ENCODE results near the gene ZSCAN22.
"Not testable (repeated sequence)": the region's sequence is repeated elsewhere in the genome, so short reads cannot be mapped to it uniquely, and the experiment has no call there.

ZSCAN22 gene

DNA sequence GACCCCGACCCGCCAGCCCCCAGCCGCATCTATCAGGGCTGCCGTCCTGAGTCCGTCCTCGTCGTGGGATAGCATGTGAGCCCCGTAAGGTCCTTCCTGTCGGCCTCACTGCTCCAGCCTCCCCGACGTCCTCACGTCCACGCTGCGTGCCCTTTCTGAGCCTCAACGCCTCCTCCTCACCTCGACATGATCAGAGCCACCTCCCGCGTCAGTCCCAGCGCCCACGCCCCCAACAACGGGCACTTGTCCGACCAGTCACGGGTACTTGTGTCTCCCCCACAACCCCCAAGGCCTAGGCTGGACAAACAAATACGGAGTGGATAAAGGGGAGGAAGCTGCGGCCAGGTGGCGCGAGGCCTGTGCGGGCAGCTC lies 35.1 kb downstream of the ZSCAN22 start:
- peak overlapping the region; percentile 83 to 95 for H3K4me3 ChIP-seq (ENCODE audit: low read length in 2 of 2)
- H3K9me3 ChIP-seq (ENCODE audit: control insufficient read depth in 2 of 2, low read length in 2 of 2) = no peaks in the 10 kb centered on the region
- H3K27me3 ChIP-seq (ENCODE audit: control insufficient read depth in 1 of 2, insufficient read depth in 2 of 2, low read length in 2 of 2) = peaks cover 0 to 10% of the 10 kb centered on the region in 2 donors
- peaks cover 8% of the 10 kb centered on the region for H3K4me1 ChIP-seq (ENCODE audit: control insufficient read depth, insufficient read depth, low read length)
- no peaks in the 10 kb centered on the region for H3K36me3 ChIP-seq (ENCODE audit: control insufficient read depth in 2 of 2, insufficient read depth in 2 of 2, low read length in 2 of 2)
- H3K27ac ChIP-seq (ENCODE audit: low read length) = peak overlapping the region; percentile 98
- H3K9ac ChIP-seq (ENCODE audit: low read length in 2 of 2) = peak overlapping the region; percentile 97 to 98

DNA sequence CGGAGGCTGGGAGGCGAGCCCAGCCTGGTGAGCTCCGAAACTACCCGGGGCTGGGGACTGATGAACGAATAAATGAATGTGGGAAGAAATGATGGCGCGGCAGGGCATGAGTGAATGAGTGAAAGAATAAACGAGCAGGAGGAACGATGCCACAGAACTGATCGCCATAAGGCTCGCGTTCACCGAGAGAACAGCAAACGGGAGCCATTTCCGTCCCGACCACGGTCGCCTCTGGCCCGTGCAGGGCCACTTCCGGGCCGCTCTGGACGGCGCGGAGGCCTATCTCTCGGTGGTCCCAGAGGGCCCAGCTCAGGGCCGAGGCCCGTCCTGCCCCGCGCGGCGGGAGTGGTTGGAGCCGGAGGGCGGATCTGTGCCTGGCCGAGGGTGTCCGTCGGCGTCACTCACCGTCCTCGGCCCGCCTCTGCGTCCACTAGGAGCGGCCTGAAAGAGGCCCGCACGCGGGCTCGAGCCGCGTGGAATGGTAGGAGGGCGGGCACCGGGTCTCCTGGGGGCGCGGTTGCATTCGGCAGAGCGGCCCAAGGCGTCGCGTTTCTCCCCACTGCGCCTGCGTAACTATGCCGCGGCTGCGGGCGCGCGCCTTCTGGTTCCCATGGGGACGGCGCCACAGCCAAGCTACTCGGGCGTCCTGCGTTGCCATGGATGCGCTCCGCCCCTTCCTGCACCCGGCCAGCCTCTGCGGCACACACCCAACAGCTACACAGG lies 35.6 kb downstream of the ZSCAN22 start, which contains the start of gene ZNF497:
ZNF497 (minus strand) TSS at position 480 of the 723 bp plus-strand sequence. CDS start 5,116 bp downstream, outside the sequence.
- Histone ChIP-seq H3K9me3 (ENCODE audit: control insufficient read depth in 2 of 2, low read length in 2 of 2) (no peaks in the 10 kb centered on the region), H3K4me3 (ENCODE audit: low read length in 2 of 2) (peak within 1 kb of the TSS; percentile 83 to 95), H3K4me1 (ENCODE audit: control insufficient read depth, insufficient read depth, low read length) (peaks cover 6% of the 10 kb centered on the region), H3K27ac (ENCODE audit: low read length) (peak within 1 kb of the TSS; percentile 98), H3K9ac (ENCODE audit: low read length in 2 of 2) (peak within 1 kb of the TSS; percentile 97 to 98), H3K27me3 (ENCODE audit: control insufficient read depth in 1 of 2, insufficient read depth in 2 of 2, low read length in 2 of 2) (peaks cover 3 to 6% of the 10 kb centered on the region in 2 donors), H3K36me3 (ENCODE audit: control insufficient read depth in 2 of 2, insufficient read depth in 2 of 2, low read length in 2 of 2) (no peaks in the 10 kb centered on the region)

DNA sequence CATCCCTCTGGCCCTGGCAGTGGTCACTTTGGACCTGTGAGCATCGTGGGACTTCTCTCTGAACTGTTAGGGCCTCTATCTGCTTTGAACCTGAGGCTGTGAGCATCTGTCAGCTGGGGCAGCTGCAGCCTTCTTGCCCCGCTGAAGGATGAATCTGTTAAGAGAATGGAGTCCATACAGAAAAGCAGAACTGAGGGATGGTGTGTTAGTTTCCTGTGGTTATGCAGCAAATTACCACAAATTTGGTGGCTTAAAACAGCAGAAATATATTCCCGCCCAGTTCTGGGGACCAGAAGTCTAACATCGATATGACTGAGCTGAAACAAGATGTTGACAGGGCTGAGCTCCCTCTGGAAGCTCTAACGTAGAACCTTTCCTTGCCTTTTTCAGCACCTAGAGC lies 37.4 kb downstream of the ZSCAN22 start:
- H3K9ac ChIP-seq (ENCODE audit: low read length in 2 of 2) = no peak overlapping the region
- no peaks in the 10 kb centered on the region for H3K36me3 ChIP-seq (ENCODE audit: control insufficient read depth in 2 of 2, insufficient read depth in 2 of 2, low read length in 2 of 2)
- H3K4me3 ChIP-seq (ENCODE audit: low read length in 2 of 2) = no peak overlapping the region
- H3K9me3 ChIP-seq (ENCODE audit: control insufficient read depth in 2 of 2, low read length in 2 of 2) = no peaks in the 10 kb centered on the region
- H3K27me3 ChIP-seq (ENCODE audit: control insufficient read depth in 1 of 2, insufficient read depth in 2 of 2, low read length in 2 of 2) = peaks cover 3 to 6% of the 10 kb centered on the region in 2 donors
- H3K27ac ChIP-seq (ENCODE audit: low read length) = no peak overlapping the region
- H3K4me1 ChIP-seq (ENCODE audit: control insufficient read depth, insufficient read depth, low read length) = peaks cover 6% of the 10 kb centered on the region

DNA sequence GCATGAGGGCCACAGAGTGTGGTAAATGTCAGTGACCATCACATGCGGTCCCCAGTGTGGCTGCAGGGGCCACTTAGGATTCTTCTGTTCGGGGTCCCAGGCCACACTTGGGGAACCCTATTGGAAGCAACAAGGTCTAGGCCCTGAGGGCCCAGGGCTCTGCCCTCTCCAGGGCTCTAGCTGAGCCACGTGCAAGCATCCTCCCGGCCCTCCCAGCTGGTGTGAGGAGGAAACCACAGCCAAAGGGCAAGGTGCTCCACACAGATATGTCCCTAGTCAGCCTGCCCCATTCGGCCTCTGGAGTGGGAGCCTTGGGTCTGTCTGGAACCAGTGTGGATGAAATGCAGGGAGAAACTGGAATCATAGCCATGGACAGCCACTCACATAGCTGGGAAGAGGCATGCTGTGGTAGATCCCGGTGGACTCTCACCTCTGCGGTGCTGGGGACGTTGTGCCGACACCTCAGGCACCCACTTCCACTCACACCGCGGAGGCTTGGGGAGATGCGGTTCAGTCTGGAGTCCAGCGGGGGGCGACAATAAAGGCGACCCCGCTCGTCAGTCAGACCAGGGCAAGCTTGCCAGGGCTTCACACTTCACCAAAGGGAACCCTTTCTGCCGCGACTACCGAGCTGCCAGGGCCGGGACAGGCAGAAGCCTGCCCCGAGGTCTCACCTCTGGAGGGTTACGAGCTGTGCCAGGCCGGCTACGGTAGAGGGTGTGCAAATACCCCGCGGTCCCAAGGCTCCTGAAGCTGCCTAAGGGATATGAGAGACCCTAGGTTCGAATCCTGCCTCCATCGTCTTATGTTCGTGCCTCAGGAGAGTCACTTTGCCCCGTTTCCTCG lies 40.0 kb downstream of the ZSCAN22 start:
- Histone ChIP-seq H3K27me3 (ENCODE audit: control insufficient read depth in 1 of 2, insufficient read depth in 2 of 2, low read length in 2 of 2) (peaks cover 3 to 6% of the 10 kb centered on the region in 2 donors), H3K9me3 (ENCODE audit: control insufficient read depth in 2 of 2, low read length in 2 of 2) (no peaks in the 10 kb centered on the region), H3K4me3 (ENCODE audit: low read length in 2 of 2) (no peak overlapping the region), H3K36me3 (ENCODE audit: control insufficient read depth in 2 of 2, insufficient read depth in 2 of 2, low read length in 2 of 2) (no peaks in the 10 kb centered on the region), H3K4me1 (ENCODE audit: control insufficient read depth, insufficient read depth, low read length) (peaks cover 3% of the 10 kb centered on the region), H3K9ac (ENCODE audit: low read length in 2 of 2) (no peak overlapping the region), H3K27ac (ENCODE audit: low read length) (no peak overlapping the region)

GRCh38 chr19:58367698-58368454 lies 41.1 kb downstream of the ZSCAN22 start:
- Histone ChIP-seq H3K27me3 (ENCODE audit: control insufficient read depth in 1 of 2, insufficient read depth in 2 of 2, low read length in 2 of 2) (peaks cover 3 to 6% of the 10 kb centered on the region in 2 donors), H3K9me3 (ENCODE audit: control insufficient read depth in 2 of 2, low read length in 2 of 2) (no peaks in the 10 kb centered on the region), H3K9ac (ENCODE audit: low read length in 2 of 2) (no peak overlapping the region), H3K4me3 (ENCODE audit: low read length in 2 of 2) (no peak overlapping the region), H3K36me3 (ENCODE audit: control insufficient read depth in 2 of 2, insufficient read depth in 2 of 2, low read length in 2 of 2) (no peaks in the 10 kb centered on the region), H3K4me1 (ENCODE audit: control insufficient read depth, insufficient read depth, low read length) (no peaks in the 10 kb centered on the region), H3K27ac (ENCODE audit: low read length) (no peak overlapping the region)

DNA sequence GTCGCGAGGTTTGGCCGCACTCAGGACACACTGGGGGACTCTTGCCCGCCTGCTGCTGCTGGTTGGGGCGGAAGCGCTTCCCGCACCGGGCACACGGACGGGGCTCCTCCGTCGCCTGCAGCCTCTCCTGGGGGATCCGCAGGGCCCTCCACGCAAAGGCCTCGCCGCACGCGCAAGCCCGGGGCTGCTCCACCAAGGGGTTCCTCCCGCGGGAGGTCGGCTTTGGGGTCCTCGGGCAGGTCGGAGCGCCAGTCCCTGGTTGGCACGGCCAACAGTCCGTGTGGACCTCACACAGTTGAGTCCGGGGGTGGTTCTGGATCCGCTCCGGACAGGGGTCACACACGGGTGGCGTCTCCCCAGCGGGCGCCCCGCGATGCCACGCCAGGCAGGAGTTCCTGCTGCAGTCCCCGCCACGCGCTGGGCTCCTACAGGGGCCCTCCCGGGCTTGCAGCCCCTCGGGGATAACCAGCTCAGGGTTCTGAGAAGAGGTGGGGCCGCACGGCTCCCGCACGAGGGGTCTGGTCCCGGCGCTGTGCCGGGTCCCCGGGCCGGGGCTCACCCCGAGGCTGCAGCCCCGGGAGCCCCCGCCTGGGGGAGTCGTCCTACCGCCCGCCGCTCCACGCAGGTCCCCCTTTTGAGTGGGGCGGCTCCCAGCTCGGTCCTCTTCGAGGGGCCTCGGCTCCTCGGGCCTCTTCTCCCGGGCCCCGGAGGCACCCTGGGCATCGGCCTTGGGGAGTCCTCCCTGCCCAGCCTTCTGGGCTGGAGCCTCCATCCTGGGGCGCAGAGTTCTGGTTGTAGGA lies 42.0 kb downstream of the ZSCAN22 start:
- no peak overlapping the region for H3K4me3 ChIP-seq (ENCODE audit: low read length in 2 of 2)
- H3K9ac ChIP-seq (ENCODE audit: low read length in 2 of 2) = no peak overlapping the region
- H3K36me3 ChIP-seq (ENCODE audit: control insufficient read depth in 2 of 2, insufficient read depth in 2 of 2, low read length in 2 of 2) = no peaks in the 10 kb centered on the region
- no peaks in the 10 kb centered on the region for H3K9me3 ChIP-seq (ENCODE audit: control insufficient read depth in 2 of 2, low read length in 2 of 2)
- no peak overlapping the region for H3K27ac ChIP-seq (ENCODE audit: low read length)
- H3K27me3 ChIP-seq (ENCODE audit: control insufficient read depth in 1 of 2, insufficient read depth in 2 of 2, low read length in 2 of 2) = peaks cover 3 to 6% of the 10 kb centered on the region in 2 donors
- H3K4me1 ChIP-seq (ENCODE audit: control insufficient read depth, insufficient read depth, low read length) = no peaks in the 10 kb centered on the region

DNA sequence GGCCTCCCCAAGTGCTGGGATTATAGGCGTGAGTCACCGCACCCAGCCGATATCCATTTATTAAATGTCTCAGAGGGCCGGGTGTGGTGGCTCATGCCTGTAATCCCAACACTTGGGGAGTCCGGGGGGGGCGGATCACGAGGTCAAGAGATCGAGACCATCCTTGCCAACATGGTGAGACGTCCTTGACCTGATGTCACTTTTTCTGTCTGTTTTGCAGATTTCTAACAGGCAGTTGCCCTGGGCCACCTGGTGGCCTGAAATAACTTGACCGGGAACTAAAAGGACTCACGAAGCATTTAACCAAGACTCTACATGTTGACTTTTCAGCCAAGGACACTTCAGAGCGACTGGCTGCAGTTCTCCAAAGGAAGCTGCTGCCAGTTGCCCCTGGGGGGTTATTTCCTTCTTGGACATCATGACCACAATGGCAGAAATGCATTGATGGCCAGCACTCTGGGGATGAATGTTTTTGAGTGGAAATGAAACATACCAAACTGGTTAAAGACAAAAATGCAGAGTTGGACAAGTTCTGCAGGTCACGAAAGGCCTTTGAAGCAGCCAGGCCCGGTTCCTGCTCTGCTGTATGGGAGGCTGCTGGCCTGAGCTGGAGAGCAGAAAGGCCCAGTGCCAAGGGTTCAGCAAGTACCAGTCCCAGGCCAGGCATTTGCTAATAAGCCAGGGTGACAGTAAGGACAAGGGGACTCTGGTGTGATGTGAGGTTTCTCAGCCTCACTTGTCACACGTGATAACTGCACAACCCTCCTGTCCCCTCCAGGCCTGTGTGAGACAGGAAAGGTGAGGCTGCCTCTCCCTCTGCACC lies 45.7 kb downstream of the ZSCAN22 start:
- no peak overlapping the region for H3K27ac ChIP-seq (ENCODE audit: low read length)
- H3K36me3 ChIP-seq (ENCODE audit: control insufficient read depth in 2 of 2, insufficient read depth in 2 of 2, low read length in 2 of 2) = no peaks in the 10 kb centered on the region
- peaks cover 0 to 3% of the 10 kb centered on the region in 2 donors for H3K27me3 ChIP-seq (ENCODE audit: control insufficient read depth in 1 of 2, insufficient read depth in 2 of 2, low read length in 2 of 2)
- H3K9ac ChIP-seq (ENCODE audit: low read length in 2 of 2) = no peak overlapping the region
- no peak overlapping the region for H3K4me3 ChIP-seq (ENCODE audit: low read length in 2 of 2)
- no peaks in the 10 kb centered on the region for H3K4me1 ChIP-seq (ENCODE audit: control insufficient read depth, insufficient read depth, low read length)
- no peaks in the 10 kb centered on the region for H3K9me3 ChIP-seq (ENCODE audit: control insufficient read depth in 2 of 2, low read length in 2 of 2)

DNA sequence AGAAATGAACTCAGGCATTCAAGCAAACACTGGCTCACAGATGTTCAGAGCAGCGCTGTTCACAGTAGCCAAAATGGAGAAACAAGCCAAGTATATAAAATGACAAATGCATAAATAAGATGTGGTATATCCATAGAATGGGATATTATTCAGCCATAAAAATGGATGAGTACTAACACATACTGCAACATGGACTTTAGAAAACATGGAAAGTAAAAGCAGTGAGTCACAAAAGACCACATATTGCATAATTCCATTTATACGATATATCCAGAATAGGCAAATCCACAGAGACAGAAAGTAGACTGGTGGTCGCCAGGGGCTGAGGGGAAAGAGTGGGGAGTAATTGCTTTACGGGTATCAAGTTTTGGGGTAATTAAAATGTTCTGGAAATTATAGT lies 47.4 kb downstream of the ZSCAN22 start:
- Histone ChIP-seq H3K27ac (ENCODE audit: low read length) (no peak overlapping the region), H3K36me3 (ENCODE audit: control insufficient read depth in 2 of 2, insufficient read depth in 2 of 2, low read length in 2 of 2) (no peaks in the 10 kb centered on the region), H3K9ac (ENCODE audit: low read length in 2 of 2) (no peak overlapping the region), H3K9me3 (ENCODE audit: control insufficient read depth in 2 of 2, low read length in 2 of 2) (no peaks in the 10 kb centered on the region), H3K4me1 (ENCODE audit: control insufficient read depth, insufficient read depth, low read length) (no peaks in the 10 kb centered on the region), H3K27me3 (ENCODE audit: control insufficient read depth in 1 of 2, insufficient read depth in 2 of 2, low read length in 2 of 2) (no peaks in the 10 kb centered on the region), H3K4me3 (ENCODE audit: low read length in 2 of 2) (no peak overlapping the region)

- H3K4me3 ChIP-seq (ENCODE audit: low read length in 2 of 2); H3K36me3 ChIP-seq (ENCODE audit: control insufficient read depth in 2 of 2, insufficient read depth in 2 of 2, low read length in 2 of 2); H3K9me3 ChIP-seq (ENCODE audit: control insufficient read depth in 2 of 2, low read length in 2 of 2); H3K27ac ChIP-seq (ENCODE audit: low read length); H3K27me3 ChIP-seq (ENCODE audit: control insufficient read depth in 1 of 2, insufficient read depth in 2 of 2, low read length in 2 of 2); H3K9ac ChIP-seq (ENCODE audit: low read length in 2 of 2): not testable (repeated sequence)
- H3K4me1 ChIP-seq (ENCODE audit: control insufficient read depth, insufficient read depth, low read length) = peaks cover 16% of the 10 kb centered on the region
Observed at GRCh38 chr19:58376724-58377123, 49.9 kb downstream of the ZSCAN22 start.

All from stomach smooth muscle (tissue), 2 donors.